Subcutaneous abdominal adipose tissue (tissue), 5 donors: ENCODE data around the gene SYNDIG1.

Experiments
- H3K27ac ChIP-seq: one replicate; pipeline ENCODE4 v1.7.0; 2013; ENCODE audit warnings: low read depth, mild to moderate bottlenecking, inconsistent platforms, low read length, moderate library complexity
- H3K27me3 ChIP-seq, 5 donors: one replicate each; pipeline ENCODE4 v1.7.0; 2013; ENCODE audit warnings: low read length in 5 of 5, inconsistent platforms in 1 of 5; ENCODE audit not compliant: control insufficient read depth in 5 of 5, insufficient read depth in 4 of 5
- H3K36me3 ChIP-seq, 5 donors: one replicate each; pipeline ENCODE4 v1.7.0; 2013; ENCODE audit warnings: low read length in 5 of 5; ENCODE audit not compliant: control insufficient read depth in 5 of 5, insufficient read depth in 5 of 5
- H3K4me1 ChIP-seq, 5 donors: one replicate each; pipeline ENCODE4 v1.7.0; 2013; ENCODE audit warnings: low read length in 5 of 5, mild to moderate bottlenecking in 3 of 5, moderate library complexity in 1 of 5; ENCODE audit not compliant: control insufficient read depth in 5 of 5, insufficient read depth in 5 of 5
- H3K4me3 ChIP-seq, 5 donors: one replicate each; pipeline ENCODE4 v1.7.0; 2013; ENCODE audit warnings: low read length in 5 of 5, low read depth in 1 of 5
- H3K9ac ChIP-seq, 5 donors: one replicate each; pipeline ENCODE4 v1.7.0; 2013; ENCODE audit warnings: low read length in 5 of 5, mild to moderate bottlenecking in 4 of 5, moderate library complexity in 3 of 5
- H3K9me3 ChIP-seq, 5 donors: one replicate each; pipeline ENCODE4 v1.7.0; 2013; ENCODE audit warnings: low read length in 5 of 5; ENCODE audit not compliant: control insufficient read depth in 5 of 5
- donor health status: healthy.
- donor health status: healthy.
- donor health status: healthy.
- donor health status: healthy.
- donor health status: healthy.

Gene SYNDIG1

GRCh38 chr20:24436160-24436559, 33.3 kb upstream of the SYNDIG1 start:
- Histone ChIP-seq H3K4me1 (no peaks in the 10 kb centered on the region), H3K4me3 (no peak overlapping the region), H3K9ac (no peak overlapping the region)

DNA sequence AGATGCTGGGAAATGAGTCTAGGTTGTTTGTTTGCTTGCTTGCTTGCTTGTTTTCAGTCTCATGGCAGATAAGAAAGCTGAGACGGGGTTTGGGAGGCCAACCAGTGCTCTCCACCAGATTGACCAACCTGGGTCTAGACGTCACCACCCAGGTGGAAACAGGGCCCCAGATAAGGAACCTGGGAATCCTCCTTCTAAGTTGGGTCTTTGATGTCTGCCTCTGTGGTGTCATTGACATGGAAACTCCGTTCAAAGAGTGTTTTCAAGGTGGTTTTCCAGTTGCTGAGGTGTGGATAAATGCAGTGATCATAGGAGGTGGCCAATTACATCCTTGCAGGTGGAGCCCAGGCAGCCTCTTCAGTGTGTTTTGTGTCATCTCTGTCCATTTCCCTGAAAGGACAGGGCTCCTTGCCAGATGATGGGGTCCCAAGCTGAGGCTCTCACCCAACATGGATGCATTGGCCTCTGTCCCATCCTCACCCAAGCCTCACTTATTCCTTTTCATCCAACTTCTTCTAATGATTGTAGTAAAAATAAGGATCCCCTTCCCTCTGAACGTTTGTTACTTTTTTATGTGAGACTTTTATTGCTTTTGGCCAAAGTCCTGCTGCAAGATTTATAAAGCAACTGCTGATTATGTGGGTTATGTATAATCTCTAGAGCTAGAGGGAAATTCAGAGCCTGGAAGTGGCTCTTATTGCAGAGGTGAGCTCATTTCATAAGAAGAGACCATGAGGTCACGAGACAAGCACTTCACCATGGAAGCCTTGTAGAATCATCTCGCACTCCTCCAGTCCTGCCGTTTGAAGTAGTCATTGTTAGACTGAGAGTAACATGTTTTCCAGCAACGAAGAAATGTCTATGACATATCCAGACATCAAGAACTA, 32.0 kb upstream of the SYNDIG1 start:
- H3K27ac ChIP-seq = no peak overlapping the region

More at GRCh38 chr20:24436160-24436559, 33.3 kb upstream of the SYNDIG1 start:
- Histone ChIP-seq H3K36me3 (no peaks in the 10 kb centered on the region), H3K9me3 (no peaks in the 10 kb centered on the region), H3K27ac (no peak overlapping the region), H3K27me3 (peaks cover 0 to 6% (median 0%) of the 10 kb centered on the region in 5 donors)

DNA sequence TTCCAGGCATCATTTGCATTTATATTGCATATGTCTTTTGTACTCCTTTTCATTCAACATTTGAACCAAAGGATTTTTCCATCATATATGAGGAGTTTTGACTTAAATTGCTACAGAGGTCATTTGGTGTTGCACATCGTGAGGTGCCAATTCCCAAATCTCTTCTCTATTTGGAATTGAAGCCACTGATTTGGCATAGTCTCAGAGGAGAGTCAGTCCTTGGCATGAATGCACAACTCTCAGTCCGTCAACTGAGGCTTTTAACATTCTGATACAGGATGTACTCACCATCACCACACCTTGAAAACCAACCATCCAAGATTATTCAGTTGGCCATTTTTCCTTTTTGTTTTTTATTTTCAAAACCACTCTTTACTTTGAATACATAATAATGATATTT, 31.1 kb upstream of the SYNDIG1 start:
- peaks cover 0 to 6% (median 0%) of the 10 kb centered on the region in 5 donors for H3K27me3 ChIP-seq
- no peak overlapping the region for H3K27ac ChIP-seq
- no peak overlapping the region for H3K9ac ChIP-seq
- H3K4me1 ChIP-seq = no peaks in the 10 kb centered on the region
- no peaks in the 10 kb centered on the region for H3K9me3 ChIP-seq
- H3K36me3 ChIP-seq = no peaks in the 10 kb centered on the region
- no peak overlapping the region for H3K4me3 ChIP-seq

More for the DNA sequence above, 32.0 kb upstream of the SYNDIG1 start:
- Histone ChIP-seq H3K36me3 (no peaks in the 10 kb centered on the region), H3K4me1 (no peaks in the 10 kb centered on the region), H3K4me3 (no peak overlapping the region), H3K9me3 (no peaks in the 10 kb centered on the region), H3K27me3 (peaks cover 0 to 6% (median 0%) of the 10 kb centered on the region in 5 donors), H3K9ac (no peak overlapping the region)

DNA sequence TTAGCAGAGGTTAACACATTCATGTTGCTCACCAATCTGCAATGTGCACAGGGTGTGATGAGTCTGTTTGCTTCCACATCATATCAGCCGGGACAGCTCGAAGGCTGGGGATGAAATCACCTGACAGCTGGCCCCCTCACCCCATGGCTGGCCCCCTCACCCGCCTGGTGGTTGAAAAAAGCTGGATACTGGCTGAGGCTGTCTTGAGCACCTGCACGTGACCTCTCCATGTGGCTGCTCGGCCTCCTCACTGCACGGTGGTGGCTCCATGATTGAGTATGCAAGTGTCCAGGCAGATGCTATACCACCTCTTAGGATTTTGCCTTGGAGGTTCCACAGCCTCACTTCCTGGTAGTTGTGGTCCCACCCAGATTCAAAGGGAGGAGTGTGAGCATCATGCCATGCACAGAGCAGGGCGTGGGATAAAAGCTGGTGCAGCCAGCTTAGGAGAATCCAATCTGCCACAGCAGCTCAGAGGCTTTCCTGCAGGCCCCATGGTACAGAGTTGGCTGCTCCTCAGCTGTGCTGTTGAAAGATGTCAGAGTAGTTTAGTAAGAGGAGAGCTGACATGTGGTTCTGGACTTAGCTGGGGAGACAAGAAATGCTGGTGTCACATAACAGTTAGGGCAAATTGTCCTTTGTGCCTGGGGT, 29.6 kb upstream of the SYNDIG1 start:
- Histone ChIP-seq H3K4me1 (no peaks in the 10 kb centered on the region), H3K9ac (no peak overlapping the region), H3K9me3 (no peaks in the 10 kb centered on the region), H3K4me3 (no peak overlapping the region), H3K27me3 (peaks cover 0 to 6% (median 0%) of the 10 kb centered on the region in 5 donors), H3K36me3 (no peaks in the 10 kb centered on the region), H3K27ac (no peak overlapping the region)

GRCh38 chr20:24441661-24442060, 27.8 kb upstream of the SYNDIG1 start:
- no peaks in the 10 kb centered on the region for H3K4me1 ChIP-seq
- H3K9ac ChIP-seq = no peak overlapping the region
- H3K27me3 ChIP-seq = peaks cover 0 to 13% (median 6%) of the 10 kb centered on the region in 5 donors
- H3K4me3 ChIP-seq = no peak overlapping the region
- no peaks in the 10 kb centered on the region for H3K9me3 ChIP-seq
- no peaks in the 10 kb centered on the region for H3K36me3 ChIP-seq
- H3K27ac ChIP-seq = no peak overlapping the region

GRCh38 chr20:24442909-24443308, 26.5 kb upstream of the SYNDIG1 start:
- H3K4me3 ChIP-seq = no peak overlapping the region
- no peak overlapping the region for H3K9ac ChIP-seq
- H3K27me3 ChIP-seq = peaks cover 0 to 13% (median 3%) of the 10 kb centered on the region in 5 donors
- no peaks in the 10 kb centered on the region for H3K36me3 ChIP-seq
- H3K27ac ChIP-seq = no peak overlapping the region
- H3K9me3 ChIP-seq = no peaks in the 10 kb centered on the region
- no peaks in the 10 kb centered on the region for H3K4me1 ChIP-seq

DNA sequence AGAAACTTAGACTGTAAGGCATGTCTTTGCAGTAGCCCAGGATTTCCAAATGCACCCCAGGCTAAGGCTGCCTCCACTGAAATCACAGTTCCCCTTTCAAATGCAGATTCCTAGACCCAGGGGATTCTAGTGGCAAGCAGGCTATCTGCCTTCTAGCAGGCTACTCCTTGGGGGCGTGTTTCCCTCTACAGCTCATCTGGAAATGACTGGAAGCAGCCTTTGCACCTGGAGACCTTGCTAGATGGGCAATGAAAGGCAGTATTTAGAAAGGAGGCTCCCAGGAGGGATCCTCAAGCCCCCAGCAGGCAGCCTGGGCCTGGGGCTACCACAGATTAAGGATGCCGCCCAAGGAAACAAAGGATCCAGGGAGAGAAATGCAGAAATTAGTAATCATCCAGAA, 26.0 kb upstream of the SYNDIG1 start:
- Histone ChIP-seq H3K4me3 (no peak overlapping the region), H3K27ac (no peak overlapping the region), H3K9me3 (no peaks in the 10 kb centered on the region), H3K27me3 (peaks cover 0 to 13% (median 3%) of the 10 kb centered on the region in 5 donors), H3K9ac (no peak overlapping the region), H3K4me1 (no peaks in the 10 kb centered on the region), H3K36me3 (no peaks in the 10 kb centered on the region)

DNA sequence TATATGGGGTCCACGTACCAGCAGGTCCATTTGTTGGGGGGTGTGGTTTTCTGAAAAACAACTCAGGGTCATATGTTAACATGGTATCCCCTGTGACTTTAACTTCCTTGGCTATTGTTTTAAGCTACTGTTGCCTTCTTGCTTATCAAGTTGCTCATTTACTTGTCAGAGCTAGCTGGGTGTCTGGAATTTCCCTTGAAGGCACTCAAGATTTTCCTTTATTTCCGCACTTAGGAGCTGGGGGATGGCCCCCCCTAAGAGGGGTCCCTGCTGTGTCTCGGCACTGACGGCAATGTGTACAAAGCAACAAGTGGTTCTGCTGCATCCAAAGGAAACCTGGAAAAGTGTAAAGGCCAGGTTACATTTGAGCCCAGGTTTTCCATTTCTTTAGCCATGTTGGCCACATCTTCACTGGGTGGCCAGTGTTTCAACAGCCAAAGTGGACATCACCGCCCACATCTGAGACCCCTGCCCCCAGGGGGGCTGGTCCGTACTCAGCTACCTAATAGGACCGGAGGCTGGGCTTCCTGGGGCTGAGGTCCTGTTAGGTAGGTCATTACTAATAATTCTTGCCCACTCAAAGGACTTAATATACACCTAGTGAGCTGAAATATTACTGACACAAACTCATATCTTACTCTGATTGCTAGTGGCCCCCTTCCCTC, 24.8 kb upstream of the SYNDIG1 start:
- Histone ChIP-seq H3K4me3 (no peak overlapping the region), H3K4me1 (no peaks in the 10 kb centered on the region), H3K36me3 (no peaks in the 10 kb centered on the region), H3K9me3 (no peaks in the 10 kb centered on the region), H3K9ac (no peak overlapping the region), H3K27ac (no peak overlapping the region), H3K27me3 (peaks cover 0 to 13% (median 3%) of the 10 kb centered on the region in 5 donors)

GRCh38 chr20:24445510-24446170, 23.8 kb upstream of the SYNDIG1 start:
- no peak overlapping the region for H3K27ac ChIP-seq
- no peaks in the 10 kb centered on the region for H3K9me3 ChIP-seq
- no peak overlapping the region for H3K4me3 ChIP-seq
- H3K4me1 ChIP-seq = no peaks in the 10 kb centered on the region
- H3K9ac ChIP-seq = no peak overlapping the region
- H3K36me3 ChIP-seq = no peaks in the 10 kb centered on the region
- peaks cover 0 to 14% (median 3%) of the 10 kb centered on the region in 5 donors for H3K27me3 ChIP-seq
